Measurements from ENCODE around the gene VPS13A. TPM values are rescaled to one million over a fixed set of nuclear protein-coding genes. Genes with fewer than 3 reads are reported as not detected.

The VPS13A gene
- total RNA-seq, 1 experiment from 2014 or later = 52.8 TPM

GRCh38 chr9:77426712-77427111, 249.4 kb downstream of the VPS13A start:
- H3K9ac ChIP-seq (ENCODE audit: low read length) = no peak overlapping the region
- no peak overlapping the region for H3K27ac ChIP-seq (ENCODE audit: low read depth, low read length)
- no peaks in the 10 kb centered on the region for H4K20me1 ChIP-seq (ENCODE audit: insufficient read depth)
- H3K9me3 ChIP-seq (ENCODE audit: control insufficient read depth in 1 of 2, insufficient read depth in 1 of 2, low read depth in 1 of 2, low read length in 2 of 2) = no peaks in the 10 kb centered on the region
- ChIA-PET POLR2A (no interaction called here), CTCF (no interaction called here), RAD21 (ENCODE audit: low non-redundant PET in 1 of 2, low total read pairs in 2 of 2, uncharacterized antibody in 2 of 2, unreplicated experiment in 2 of 2) (no interaction called here)
- H3K79me2 ChIP-seq (ENCODE audit: insufficient read depth, low read length) = no peaks in the 10 kb centered on the region
- H3K36me3 ChIP-seq (ENCODE audit: control insufficient read depth in 1 of 2, insufficient read depth in 2 of 2, low read length in 2 of 2) = no peaks in the 10 kb centered on the region
- DNase-seq (ENCODE audit: low read depth, low spot score) (no peak), ATAC-seq (no peak)
- no peak overlapping the region for H3K4me3 ChIP-seq (replicated peaks in 1 of 2; ENCODE audit: low read depth in 1 of 2, low read length in 2 of 2)
- no peaks in the 10 kb centered on the region for H3K4me1 ChIP-seq (ENCODE audit: control insufficient read depth in 1 of 2, insufficient read depth in 2 of 2, low read length in 2 of 2)
- BruUV-seq (replicated peaks) = no TSS peak
- TF ChIP-seq EZH2phosphoT487 (IDR thresholded peaks at IDR 0.05; ENCODE audit: borderline replicate concordance) = no peak
- TF ChIP-seq POLR2AphosphoS5 (IDR thresholded peaks at IDR 0.05; ENCODE audit: low read depth, low read length) = no peak
- TF ChIP-seq RAD21 (IDR thresholded peaks at IDR 0.05; ENCODE audit: low read depth) = no peak
- TF ChIP-seq, protein P1, sequence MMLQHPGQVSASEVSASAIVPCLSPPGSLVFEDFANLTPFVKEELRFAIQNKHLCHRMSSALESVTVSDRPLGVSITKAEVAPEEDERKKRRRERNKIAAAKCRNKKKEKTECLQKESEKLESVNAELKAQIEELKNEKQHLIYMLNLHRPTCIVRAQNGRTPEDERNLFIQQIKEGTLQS (IDR thresholded peaks at IDR 0.05) = no peak
- TF ChIP-seq EGR1 (IDR thresholded peaks at IDR 0.05; ENCODE audit: low read depth) = no peak
- TF ChIP-seq ELF1 (IDR thresholded peaks at IDR 0.05; ENCODE audit: borderline replicate concordance, low read depth) = no peak
- no peak for TF ChIP-seq JUND (IDR thresholded peaks at IDR 0.05)
- no peak for TF ChIP-seq SRF (IDR thresholded peaks at IDR 0.05; ENCODE audit: low read depth)
- TF ChIP-seq CTCF (IDR thresholded peaks at IDR 0.05 in 2 of 3, conservative IDR thresholded peaks at IDR 0.05 in 1 of 3; ENCODE audit: borderline replicate concordance in 1 of 3, insufficient read depth in 1 of 3, low read depth in 2 of 3, low read length in 2 of 3) = no peak
- TF ChIP-seq EZH2 (IDR thresholded peaks at IDR 0.05) = no peak
- TF ChIP-seq CBX3 (IDR thresholded peaks at IDR 0.05; ENCODE audit: low read depth) = no peak
- TF ChIP-seq ZNF274 (IDR thresholded peaks at IDR 0.05; ENCODE audit: low read depth, low read length) = no peak
- TF ChIP-seq TCF7L2 (IDR thresholded peaks at IDR 0.05; ENCODE audit: borderline replicate concordance, extremely low read depth, insufficient read depth, insufficient read length) = no peak
- no peak for TF ChIP-seq ZFX (IDR thresholded peaks at IDR 0.05)
- TF ChIP-seq SP1 (IDR thresholded peaks at IDR 0.05; ENCODE audit: low read depth) = no peak
- no peak for TF ChIP-seq REST (IDR thresholded peaks at IDR 0.05; ENCODE audit: low read depth)
- no peak overlapping the region for H3K4me2 ChIP-seq (ENCODE audit: low read length)
- no peaks in the 10 kb centered on the region for H3K27me3 ChIP-seq (ENCODE audit: insufficient read depth, low read length)
- intact Hi-C loops (cut with micrococcal nuclease) = no loop called here
- H2AFZ ChIP-seq (ENCODE audit: low read depth, low read length, poor library complexity, severe bottlenecking) = no peak overlapping the region
- H3K9me2 ChIP-seq (ENCODE audit: insufficient read depth) = no peaks in the 10 kb centered on the region

Measured in HCT116 (cell line).